Liver (tissue), 3 donors: ENCODE results near the gene SCN3A.

ENCODE experiments used
- GABPA ChIP-seq, 2 donors: IDR thresholded peaks in 1 of 2; conservative IDR thresholded peaks in 1 of 2; 2 replicates each; pipeline ENCODE4 v1.6.1; 2016; ENCODE audit warnings: antibody characterized with exemption in 2 of 2, mild to moderate bottlenecking in 1 of 2, moderate library complexity in 1 of 2
- HNF4A ChIP-seq, 2 donors: conservative IDR thresholded peaks; 2 replicates each; pipeline ENCODE4 v1.6.1; 2016; ENCODE audit warnings: antibody characterized with exemption in 2 of 2, mild to moderate bottlenecking in 2 of 2
- RXRA ChIP-seq, 2 donors: IDR thresholded peaks; 2 replicates each; pipeline ENCODE4 v1.6.1; 2017 to 2018; ENCODE audit warnings: antibody characterized with exemption in 2 of 2, mild to moderate bottlenecking in 1 of 2
- TAF1 ChIP-seq: conservative IDR thresholded peaks from 2 replicates; pipeline ENCODE4 v1.6.1; 2016; ENCODE audit warnings: antibody characterized with exemption, mild to moderate bottlenecking
- YY1 ChIP-seq: IDR thresholded peaks from 2 replicates; pipeline ENCODE4 v1.6.1; 2016; ENCODE audit warnings: antibody characterized with exemption, mild to moderate bottlenecking
- TF ChIP-seq, protein P1 (sequence below): fragments of 150-350 bp; IDR thresholded peaks from 2 replicates; pipeline ENCODE4 v1.5.1; 2017; ENCODE audit warnings: improper control_type of control experiment, low read depth, low read length; ENCODE audit not compliant: missing input control
- donor health status: healthy.
- donor health status: healthy.

DNA sequence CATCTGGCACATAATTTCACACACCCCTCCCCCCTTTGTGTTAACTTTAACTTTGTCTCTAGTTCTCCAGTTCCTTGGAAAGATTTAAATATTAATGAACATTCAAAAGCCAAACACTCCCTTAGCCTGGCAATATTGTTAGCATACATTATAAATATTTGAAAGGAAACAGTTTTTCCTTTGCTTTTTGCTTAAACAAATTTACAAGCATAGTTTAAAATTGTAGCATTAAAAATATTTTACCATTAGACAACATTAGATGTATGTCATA, 135.4 kb downstream of the SCN3A start:
- no peak for TF ChIP-seq TAF1
- TF ChIP-seq, protein P1, sequence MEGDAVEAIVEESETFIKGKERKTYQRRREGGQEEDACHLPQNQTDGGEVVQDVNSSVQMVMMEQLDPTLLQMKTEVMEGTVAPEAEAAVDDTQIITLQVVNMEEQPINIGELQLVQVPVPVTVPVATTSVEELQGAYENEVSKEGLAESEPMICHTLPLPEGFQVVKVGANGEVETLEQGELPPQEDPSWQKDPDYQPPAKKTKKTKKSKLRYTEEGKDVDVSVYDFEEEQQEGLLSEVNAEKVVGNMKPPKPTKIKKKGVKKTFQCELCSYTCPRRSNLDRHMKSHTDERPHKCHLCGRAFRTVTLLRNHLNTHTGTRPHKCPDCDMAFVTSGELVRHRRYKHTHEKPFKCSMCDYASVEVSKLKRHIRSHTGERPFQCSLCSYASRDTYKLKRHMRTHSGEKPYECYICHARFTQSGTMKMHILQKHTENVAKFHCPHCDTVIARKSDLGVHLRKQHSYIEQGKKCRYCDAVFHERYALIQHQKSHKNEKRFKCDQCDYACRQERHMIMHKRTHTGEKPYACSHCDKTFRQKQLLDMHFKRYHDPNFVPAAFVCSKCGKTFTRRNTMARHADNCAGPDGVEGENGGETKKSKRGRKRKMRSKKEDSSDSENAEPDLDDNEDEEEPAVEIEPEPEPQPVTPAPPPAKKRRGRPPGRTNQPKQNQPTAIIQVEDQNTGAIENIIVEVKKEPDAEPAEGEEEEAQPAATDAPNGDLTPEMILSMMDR: no peak
- no peak for TF ChIP-seq RXRA (IDR thresholded peaks at IDR 0.05)
- TF ChIP-seq GABPA (IDR thresholded peaks at IDR 0.05 in 1 of 2, conservative IDR thresholded peaks at IDR 0.05 in 1 of 2): no peak
- no peak for TF ChIP-seq YY1
- no peak for TF ChIP-seq HNF4A (conservative IDR thresholded peaks at IDR 0.05)
